Measurements from ENCODE around the gene JAK2.

DNA sequence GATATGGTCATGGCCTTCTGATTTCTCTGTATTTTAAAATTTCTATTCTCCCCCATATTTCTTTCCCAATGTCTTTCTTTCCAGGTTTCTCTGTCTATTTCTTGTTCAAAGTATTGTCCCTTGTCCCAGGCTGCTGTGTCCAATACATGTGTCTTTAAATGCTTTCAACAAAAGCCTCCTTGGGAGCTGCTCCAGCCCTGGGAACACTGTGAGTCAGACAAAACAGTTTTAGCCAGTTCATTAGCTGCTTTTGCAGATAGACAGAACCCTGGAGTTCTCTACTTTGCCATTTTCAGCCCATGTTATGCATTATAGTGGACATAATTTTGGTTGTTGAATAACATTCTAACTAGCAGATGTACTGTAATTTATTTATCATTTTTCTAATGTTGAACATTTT, 20.5 kb upstream of the JAK2 start:
- TF ChIP-seq YY1 (IDR thresholded peaks at IDR 0.05; ENCODE audit: insufficient read depth, insufficient read length) (no peak), ZNF274 (IDR thresholded peaks at IDR 0.05; ENCODE audit: low read depth, low read length) (no peak)
